Uterus (tissue), 4 donors: ENCODE data around the gene WASF2. TPM values are rescaled to one million over a fixed set of nuclear protein-coding genes. Genes with fewer than 3 reads are reported as not detected.

ENCODE experiments used
- DNase-seq, 2 donors: peaks; one replicate each; pipeline ENCODE4 v3.0.0-alpha.2; 2019 to 2020
- H3K27ac ChIP-seq, 2 donors: fragments of 200-600 bp; sonication (generic); 1 replicate in 1 of 2; 2 replicates in 1 of 2; pipeline ENCODE4 v1.5.1; 2016 to 2018
- H3K27me3 ChIP-seq, 2 donors: fragments of 200-600 bp; sonication (generic); one replicate each; pipeline ENCODE4 v1.5.1; 2018 to 2019; ENCODE audit warnings: control low read depth in 1 of 2
- H3K36me3 ChIP-seq, 2 donors: fragments of 200-600 bp; sonication (generic); one replicate each; pipeline ENCODE4 v1.5.1; 2019; ENCODE audit warnings: control low read depth in 1 of 2
- H3K4me1 ChIP-seq, 2 donors: fragments of 200-600 bp; sonication (generic); one replicate each; pipeline ENCODE4 v1.5.1; 2018 to 2019; ENCODE audit warnings: control low read depth in 1 of 2
- H3K4me3 ChIP-seq, 2 donors: fragments of 200-600 bp; sonication (generic); 1 replicate in 1 of 2; 2 replicates in 1 of 2; pipeline ENCODE4 v1.5.1; 2018 to 2019; ENCODE audit warnings: mild to moderate bottlenecking in 1 of 2
- H3K9me3 ChIP-seq, 2 donors: fragments of 200-600 bp; sonication (generic); one replicate each; pipeline ENCODE4 v1.5.1; 2019; ENCODE audit warnings: control low read depth in 1 of 2
- POLR2A ChIP-seq, 2 donors: fragments of 450-650 bp; IDR thresholded peaks; one replicate each; pipeline ENCODE4 v1.6.1; 2016; ENCODE audit warnings: antibody characterized with exemption in 2 of 2, mild to moderate bottlenecking in 1 of 2, moderate library complexity in 1 of 2
- intact Hi-C: fragments of 100-400 bp; cut with DNase I; formaldehyde crosslinking; loops from one replicate; pipeline ENCODE4 v1.15.1; 2023; ENCODE audit warnings: low total_unique reads
- total RNA-seq, 4 donors: library from RNA; depleted of rRNA in 3 of 4; stranded (reverse); fragments of >200 nt in 3 of 4; gene quantifications; one replicate each; pipeline versions ENCODE4 v1.1.0 to v1.2.4, GENCODE V29; 2014 to 2023
- TF ChIP-seq, protein P1 (sequence below), 4 experiments: fragments of 200-600 bp in 2 of 4; fragments of 450-650 bp in 2 of 4; sonication (generic) in 2 of 4; IDR thresholded peaks; one replicate each; pipeline ENCODE4 v1.5.1; 2016 to 2019; ENCODE audit warnings: antibody characterized with exemption in 4 of 4, mild to moderate bottlenecking in 2 of 4, moderate library complexity in 1 of 4
- donor health status: DM: yes; HTN: yes; CAD: no.

The WASF2 gene
- total RNA-seq, 4 donors from 2014 or later: 27.2 to 178 (median 41.1) TPM

DNA sequence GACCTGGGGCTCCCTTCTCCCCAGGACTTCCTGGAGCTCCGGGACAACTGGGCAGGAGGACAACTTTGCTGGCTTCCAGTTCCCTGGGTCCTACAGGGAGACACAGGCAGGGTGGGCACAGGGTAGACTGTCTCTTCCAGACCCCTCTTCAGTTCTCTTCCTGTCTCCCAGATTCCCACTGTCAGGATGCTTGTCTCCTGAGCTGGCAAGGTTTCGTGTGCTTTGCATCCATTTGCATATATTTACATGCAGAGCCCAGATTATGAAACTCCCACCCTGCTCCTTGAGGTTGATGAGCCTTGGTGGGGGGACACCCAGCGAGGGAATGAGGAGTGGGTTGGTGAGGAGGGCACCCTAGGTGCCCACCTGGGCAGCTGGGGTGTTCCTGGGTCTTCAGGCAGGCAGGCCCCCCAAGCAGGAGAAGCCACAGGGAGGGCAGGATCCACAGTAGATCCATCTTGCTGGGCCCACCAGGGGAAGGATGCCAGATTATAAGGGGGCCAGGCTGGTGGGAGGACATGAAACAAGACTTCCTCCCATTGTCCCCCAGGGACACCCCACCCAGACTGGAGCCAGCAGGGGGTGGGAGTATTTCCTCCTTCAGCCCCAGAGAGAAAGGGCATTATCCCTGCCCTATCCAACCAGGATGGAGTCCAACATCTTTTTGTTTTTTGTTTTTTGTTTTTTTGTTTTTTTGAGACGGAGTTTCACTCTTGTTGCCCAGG, 115.4 kb downstream of the WASF2 start, which contains the start of gene FCN3:
FCN3 (minus strand) TSS at position 463 of the 725 bp plus-strand sequence; CDS start at position 457, 6 bp downstream.
- Histone ChIP-seq H3K4me3 (no peak within 1 kb of the TSS), H3K27ac (no peak within 1 kb of the TSS), H3K9me3 (no peaks in the 10 kb centered on the region), H3K27me3 (no peaks in the 10 kb centered on the region), H3K4me1 (no peaks in the 10 kb centered on the region), H3K36me3 (no peaks in the 10 kb centered on the region)
- DNase-seq: no peak
- TF ChIP-seq, protein P1, sequence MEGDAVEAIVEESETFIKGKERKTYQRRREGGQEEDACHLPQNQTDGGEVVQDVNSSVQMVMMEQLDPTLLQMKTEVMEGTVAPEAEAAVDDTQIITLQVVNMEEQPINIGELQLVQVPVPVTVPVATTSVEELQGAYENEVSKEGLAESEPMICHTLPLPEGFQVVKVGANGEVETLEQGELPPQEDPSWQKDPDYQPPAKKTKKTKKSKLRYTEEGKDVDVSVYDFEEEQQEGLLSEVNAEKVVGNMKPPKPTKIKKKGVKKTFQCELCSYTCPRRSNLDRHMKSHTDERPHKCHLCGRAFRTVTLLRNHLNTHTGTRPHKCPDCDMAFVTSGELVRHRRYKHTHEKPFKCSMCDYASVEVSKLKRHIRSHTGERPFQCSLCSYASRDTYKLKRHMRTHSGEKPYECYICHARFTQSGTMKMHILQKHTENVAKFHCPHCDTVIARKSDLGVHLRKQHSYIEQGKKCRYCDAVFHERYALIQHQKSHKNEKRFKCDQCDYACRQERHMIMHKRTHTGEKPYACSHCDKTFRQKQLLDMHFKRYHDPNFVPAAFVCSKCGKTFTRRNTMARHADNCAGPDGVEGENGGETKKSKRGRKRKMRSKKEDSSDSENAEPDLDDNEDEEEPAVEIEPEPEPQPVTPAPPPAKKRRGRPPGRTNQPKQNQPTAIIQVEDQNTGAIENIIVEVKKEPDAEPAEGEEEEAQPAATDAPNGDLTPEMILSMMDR (IDR thresholded peaks at IDR 0.05): no peak
- intact Hi-C loops: no loop called here

- no peak for TF ChIP-seq POLR2A (IDR thresholded peaks at IDR 0.05)
- TF ChIP-seq, protein P1 (IDR thresholded peaks at IDR 0.05): peak in 1 of 4 experiments; percentile 5
- intact Hi-C loops: no loop called here
- Histone ChIP-seq H3K4me1 (no peaks in the 10 kb centered on the region), H3K4me3 (no peak overlapping the region), H3K36me3 (no peaks in the 10 kb centered on the region), H3K27ac (no peak overlapping the region), H3K9me3 (no peaks in the 10 kb centered on the region), H3K27me3 (no peaks in the 10 kb centered on the region)
- DNase-seq: no peak
Measured at GRCh38 chr1:27372808-27373690, 116.9 kb downstream of the WASF2 start.

- Histone ChIP-seq H3K9me3 (no peaks in the 10 kb centered on the region), H3K27me3 (no peaks in the 10 kb centered on the region), H3K27ac (no peak overlapping the region), H3K4me1 (peaks cover 3 to 8% of the 10 kb centered on the region in 2 donors), H3K4me3 (no peak overlapping the region), H3K36me3 (no peaks in the 10 kb centered on the region)
- no peak for TF ChIP-seq POLR2A (IDR thresholded peaks at IDR 0.05)
- TF ChIP-seq, protein P1 (IDR thresholded peaks at IDR 0.05): peak in 1 of 4 experiments; percentile 19
- intact Hi-C loops: no loop called here
- no peak for DNase-seq
Measured at GRCh38 chr1:27372022-27372807, 117.8 kb downstream of the WASF2 start.

GRCh38 chr1:27368869-27369582, 120.9 kb downstream of the WASF2 start:
- Histone ChIP-seq H3K36me3 (no peaks in the 10 kb centered on the region), H3K9me3 (no peaks in the 10 kb centered on the region), H3K27me3 (no peaks in the 10 kb centered on the region), H3K27ac (no peak overlapping the region), H3K4me1 (peaks cover 10 to 22% of the 10 kb centered on the region in 2 donors), H3K4me3 (no peak overlapping the region)
- no peak for TF ChIP-seq POLR2A (IDR thresholded peaks at IDR 0.05)
- TF ChIP-seq, protein P1 (IDR thresholded peaks at IDR 0.05): no peak
- intact Hi-C loops: no loop called here
- DNase-seq: no peak
